GM21717 (cell line): ENCODE results near the gene GPR4.

ENCODE experiments used
- ATAC-seq: cut with Tn5 transposase; IDR thresholded peaks from one replicate; pipeline ENCODE4 v1.9.1; 2021; ENCODE audit warnings: mild to moderate bottlenecking, moderate library complexity; ENCODE audit not compliant: unreplicated experiment

The GPR4 gene

DNA sequence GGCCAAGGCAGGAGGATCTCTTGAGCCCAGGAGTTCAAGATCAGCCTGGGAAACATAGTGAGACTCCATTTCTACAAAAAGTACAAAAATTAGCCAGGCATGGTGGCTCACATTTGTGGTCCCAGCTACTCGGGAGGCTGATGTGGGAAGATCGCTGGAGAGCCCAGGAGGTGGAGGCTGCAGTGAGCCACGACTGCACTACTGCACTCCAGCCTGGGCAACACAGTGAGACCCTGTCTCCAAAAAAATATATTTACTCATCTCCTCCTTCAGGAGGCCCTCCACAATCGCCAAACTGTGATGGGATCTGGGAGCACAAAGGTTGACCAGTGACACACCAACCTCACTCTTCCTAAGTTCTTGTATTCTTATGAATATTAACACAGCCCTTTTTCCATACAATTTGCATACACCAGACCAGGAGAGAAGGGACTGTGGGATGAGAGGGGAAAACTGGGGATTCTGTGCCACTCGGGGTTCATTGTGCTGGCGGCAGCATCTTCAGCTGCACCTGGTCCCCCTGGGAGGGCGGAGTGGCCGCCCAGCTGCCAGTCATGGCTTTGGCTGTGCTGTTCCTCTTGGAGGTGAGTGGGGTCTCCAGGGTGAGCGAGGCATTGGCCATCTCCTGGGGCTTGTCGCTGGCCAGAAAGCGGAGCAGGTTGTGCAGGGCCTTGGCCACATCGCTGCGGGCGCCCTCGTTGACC lies 11.6 kb downstream of the GPR4 start:
- ATAC-seq = no peak

DNA sequence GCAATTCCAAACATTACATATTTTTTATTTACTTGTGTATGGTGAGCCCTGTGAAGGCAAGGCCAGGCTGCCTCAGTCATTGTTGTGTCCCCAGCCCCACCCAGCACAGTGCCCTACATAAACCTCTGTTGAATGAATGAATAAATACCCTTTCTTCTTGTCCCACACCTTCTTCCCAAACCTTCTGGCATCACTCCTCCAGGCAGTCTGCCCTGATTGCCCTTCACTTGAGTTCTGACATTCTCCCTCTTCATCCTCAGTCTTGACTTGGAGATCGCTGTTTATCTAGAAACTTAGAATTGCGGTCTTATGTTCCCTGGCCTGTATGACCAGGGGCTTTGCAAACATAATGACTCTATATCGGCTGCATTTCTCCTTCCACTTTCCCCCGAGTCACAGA lies 12.2 kb downstream of the GPR4 start:
- ATAC-seq = no peak

DNA sequence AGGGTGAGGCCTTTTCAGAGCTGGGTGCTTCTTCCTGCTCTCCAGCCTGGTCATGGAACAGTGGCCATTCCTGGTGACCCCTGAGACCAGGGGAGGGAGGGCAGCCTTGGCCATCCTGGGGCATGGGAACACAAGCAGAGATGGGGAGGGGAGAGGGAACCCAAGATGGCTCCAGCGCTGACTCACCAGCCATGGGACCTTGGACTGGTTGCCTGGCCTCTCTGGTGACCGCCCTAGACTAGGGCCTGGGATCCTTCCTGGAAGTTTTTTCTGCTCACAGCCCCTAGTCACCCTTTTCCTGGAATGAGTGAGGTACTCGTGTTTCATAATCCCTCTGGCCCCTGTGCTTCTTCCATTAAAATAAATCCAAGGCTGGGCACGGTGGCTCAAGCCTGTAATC lies 14.1 kb downstream of the GPR4 start:
- ATAC-seq = no peak

DNA sequence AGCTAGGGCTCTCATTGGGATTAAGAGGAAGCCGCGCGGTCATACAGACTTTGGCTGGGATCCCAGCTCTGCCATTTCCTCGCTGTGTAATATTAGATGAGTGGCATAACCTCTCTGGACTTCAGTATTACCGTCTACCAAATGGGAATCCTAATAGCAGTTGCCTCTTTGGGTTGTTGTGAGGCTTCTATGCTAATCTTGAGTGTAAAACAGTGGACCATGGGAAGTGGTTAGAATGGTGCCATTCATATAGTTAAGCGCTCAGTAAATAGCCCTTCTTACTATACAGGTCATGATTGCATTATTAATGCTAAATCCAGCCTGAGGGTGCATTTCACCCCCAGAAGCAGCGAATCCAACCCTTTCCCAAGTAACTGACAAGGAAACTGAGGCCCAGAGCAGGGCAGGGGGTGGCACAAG lies 16.8 kb downstream of the GPR4 start:
- peak; percentile 6 for ATAC-seq

DNA sequence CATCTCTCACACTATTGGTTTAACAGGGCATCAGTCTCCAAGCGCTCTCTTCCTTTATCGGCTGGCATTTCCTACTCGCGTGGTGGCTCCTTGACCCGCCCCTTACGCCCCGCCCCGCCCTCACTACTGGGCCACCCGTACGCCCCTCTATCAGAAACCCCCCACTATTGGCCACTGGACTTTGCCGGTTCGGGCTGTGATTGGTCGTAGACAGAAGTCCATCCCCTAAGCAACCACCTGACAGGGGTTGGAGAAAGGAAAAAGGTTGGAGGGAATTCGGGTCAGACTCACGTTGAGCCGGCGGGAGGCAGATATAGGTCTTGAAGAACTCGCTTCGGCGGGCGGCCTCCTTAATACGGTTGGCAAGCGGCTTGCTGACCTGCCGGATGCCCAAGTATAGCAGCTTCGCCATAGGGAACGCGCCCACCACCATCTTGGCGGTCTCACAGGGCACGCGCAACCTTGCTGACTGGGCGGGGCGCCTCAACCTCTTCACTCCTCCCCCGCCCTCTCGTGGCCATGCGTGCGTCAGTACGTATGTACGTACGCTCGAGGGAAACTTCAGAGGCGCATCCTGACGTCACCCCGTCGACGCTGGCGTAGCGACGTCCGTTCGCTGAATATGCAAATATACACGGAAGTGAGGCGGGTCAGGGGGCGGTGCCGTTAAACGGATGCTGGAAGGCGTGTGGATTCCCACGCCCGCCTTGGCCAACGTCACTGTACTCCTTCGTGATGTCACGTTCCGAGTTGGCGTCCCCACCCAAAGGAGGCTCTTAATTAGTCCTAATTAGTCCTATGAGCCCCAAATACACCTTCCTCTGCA lies 17.5 kb downstream of the GPR4 start, which contains the start of gene OPA3:
TSS of gene OPA3 (minus strand) at position 471 of the 826 bp plus-strand sequence. CDS start at position 433, 38 bp downstream.
- peak; percentile 75 for ATAC-seq

DNA sequence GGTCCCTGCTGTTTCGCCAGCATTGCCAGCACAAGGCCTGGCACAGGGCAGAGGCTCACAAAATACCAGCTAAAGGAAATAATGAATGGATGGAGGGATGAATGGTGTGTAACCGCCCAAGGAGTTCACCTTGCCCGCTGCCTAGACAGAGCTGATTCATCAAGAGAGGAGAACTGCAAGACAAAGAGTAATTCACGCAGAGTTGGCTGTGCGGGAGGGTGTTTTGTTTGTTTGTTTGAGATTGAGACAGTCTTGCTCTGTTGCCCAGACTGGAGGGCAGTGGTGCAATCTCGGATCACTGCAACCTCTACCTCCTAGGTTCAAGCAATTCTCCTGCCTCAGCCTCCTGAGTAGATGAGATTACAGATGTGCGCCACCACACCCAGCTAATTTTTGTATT lies 20.4 kb downstream of the GPR4 start:
- no peak for ATAC-seq

DNA sequence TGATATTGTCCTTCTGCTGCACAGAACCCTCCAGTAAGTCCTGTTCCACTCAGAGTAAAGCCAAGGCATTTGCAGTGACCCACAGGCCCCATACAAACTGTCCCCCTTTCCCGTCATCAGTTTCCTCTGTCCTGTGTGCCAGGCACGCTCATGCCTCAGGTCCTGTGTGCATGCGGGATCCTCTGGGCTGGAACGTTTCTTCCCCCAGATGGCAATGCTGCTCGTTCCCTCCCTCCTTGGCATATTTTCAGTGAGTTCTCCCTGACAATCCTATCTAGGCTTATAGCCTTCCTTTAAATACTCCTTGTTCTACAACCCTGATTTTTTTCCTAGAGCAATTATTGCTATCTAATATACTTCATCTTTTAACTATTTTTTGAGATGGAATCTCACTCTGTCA lies 23.2 kb downstream of the GPR4 start:
- no peak for ATAC-seq

DNA sequence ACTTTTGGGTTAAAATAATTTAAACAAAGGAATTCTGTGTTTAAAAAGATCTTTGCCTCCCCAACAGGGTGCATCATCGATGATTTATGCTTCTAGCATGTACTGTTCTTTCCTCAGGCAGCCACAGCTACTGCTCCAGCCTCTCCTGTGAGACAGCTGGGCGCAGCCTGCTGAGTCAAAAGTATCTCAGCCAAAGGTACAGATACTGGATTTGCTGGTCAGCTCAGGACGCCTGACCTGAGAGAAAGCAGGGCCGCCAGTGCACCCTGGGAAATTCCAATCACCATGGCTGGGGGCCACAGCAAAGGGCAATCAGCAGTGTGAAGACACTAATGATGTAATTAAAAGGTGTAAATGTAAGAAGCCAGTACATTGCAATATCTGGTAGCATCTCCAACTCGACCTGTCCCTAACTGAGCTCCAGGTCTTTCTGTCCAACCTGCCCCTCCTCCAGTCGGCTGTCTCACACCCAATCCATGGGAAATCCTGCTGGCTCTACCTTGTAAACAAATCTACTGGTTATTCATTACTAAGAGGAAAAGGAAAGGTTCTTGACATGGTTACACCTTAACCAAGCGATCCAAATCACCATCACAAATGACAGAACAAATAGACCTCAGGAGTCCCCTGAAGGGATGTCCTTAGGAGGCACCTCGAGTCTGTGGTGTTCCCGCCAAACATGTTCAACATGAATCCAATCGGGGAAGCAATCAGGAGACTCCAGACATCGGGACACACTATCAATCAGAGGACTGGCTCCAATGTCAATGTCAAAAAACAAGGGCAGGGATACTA lies 24.7 kb downstream of the GPR4 start:
- ATAC-seq = no peak

DNA sequence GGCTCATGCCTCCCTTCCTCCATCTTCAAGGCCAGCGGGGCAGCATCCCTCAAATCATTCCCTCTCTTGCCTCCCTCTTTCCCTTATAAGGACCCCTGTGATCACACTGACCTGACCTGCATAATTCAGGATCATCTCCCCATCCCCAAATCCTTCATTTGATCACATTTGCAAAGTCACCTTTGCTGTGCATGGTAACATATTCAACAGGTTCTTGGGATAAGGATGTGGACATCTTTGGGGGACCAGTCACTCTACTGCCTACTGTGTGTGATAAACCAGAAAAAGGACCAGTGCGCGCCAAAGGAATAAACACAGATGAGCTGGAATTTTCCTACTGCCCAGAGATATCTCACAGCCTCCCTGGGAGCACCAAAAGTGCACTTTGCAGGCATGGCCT lies 25.3 kb downstream of the GPR4 start:
- no peak for ATAC-seq

DNA sequence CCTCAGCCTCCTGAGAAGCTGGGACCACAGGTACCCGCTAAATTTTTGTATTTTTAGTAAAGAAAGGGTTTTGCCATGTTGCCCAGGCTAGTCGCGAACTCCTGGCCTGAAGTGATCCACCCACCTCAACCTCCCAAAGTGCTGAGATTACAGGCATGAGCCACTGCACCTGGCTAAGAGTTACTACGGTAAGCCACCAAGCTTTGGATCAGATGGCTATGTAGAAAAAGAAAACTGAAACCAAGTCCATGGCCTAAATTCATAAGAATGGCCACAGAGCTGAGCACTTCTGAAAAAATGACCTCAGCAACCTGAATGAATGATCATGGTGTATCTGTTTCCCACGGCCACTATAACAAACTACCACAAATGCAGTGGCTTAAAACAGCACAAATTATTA lies 26.8 kb downstream of the GPR4 start:
- no peak for ATAC-seq

DNA sequence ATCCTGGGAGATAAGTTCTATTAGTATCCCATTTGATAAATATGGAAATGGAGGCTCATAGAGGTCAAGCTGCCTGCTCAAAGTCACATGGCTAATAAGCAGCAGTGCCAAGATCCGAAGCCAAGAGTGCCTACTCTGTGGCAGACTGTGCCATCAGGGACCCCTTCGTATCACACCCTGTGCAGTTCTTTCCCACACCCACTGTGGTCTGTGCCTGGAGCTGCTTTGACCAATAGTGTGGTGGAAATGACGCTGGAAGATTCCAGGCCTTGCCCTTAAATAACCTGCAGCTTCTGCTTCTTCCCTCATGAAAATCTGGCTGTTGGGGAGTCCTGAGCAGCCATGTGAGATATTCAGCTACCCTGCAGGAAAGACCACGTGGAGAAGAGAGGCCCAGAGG lies 27.5 kb downstream of the GPR4 start:
- ATAC-seq = no peak

DNA sequence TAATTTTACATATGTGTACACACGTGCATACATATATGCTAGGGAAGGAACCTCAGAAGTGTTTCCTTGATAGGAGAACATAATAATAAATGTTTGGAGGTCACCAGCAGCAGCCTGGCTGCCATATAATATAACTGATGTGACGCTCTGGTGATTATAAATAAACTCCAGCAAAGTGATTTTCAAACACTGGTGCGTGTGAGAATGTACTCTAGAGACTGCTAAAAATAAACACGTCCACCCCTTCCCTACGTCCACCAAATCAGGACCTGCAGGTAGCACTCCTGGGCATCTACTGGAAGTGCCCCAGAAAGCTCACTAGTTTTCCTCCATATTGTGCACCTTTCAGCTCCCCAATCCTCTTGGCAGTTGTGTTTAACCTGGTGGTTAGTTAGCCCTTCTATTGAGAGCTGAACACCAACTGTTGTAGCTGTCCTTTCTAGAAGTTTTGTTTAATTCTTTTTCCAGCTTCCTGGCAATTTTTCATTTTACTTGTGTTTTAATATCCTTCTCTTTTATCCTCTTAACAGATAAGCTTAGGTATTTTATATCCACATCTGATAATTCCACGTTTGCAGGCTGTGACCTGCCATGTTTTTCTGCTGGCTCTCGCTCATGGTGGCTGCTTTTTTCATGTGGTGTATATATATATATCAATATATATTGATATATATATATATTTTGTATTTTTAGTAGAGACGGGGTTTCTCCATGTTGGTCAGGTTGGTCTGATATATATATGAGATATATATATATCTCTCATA lies 30.4 kb downstream of the GPR4 start:
- no peak for ATAC-seq

DNA sequence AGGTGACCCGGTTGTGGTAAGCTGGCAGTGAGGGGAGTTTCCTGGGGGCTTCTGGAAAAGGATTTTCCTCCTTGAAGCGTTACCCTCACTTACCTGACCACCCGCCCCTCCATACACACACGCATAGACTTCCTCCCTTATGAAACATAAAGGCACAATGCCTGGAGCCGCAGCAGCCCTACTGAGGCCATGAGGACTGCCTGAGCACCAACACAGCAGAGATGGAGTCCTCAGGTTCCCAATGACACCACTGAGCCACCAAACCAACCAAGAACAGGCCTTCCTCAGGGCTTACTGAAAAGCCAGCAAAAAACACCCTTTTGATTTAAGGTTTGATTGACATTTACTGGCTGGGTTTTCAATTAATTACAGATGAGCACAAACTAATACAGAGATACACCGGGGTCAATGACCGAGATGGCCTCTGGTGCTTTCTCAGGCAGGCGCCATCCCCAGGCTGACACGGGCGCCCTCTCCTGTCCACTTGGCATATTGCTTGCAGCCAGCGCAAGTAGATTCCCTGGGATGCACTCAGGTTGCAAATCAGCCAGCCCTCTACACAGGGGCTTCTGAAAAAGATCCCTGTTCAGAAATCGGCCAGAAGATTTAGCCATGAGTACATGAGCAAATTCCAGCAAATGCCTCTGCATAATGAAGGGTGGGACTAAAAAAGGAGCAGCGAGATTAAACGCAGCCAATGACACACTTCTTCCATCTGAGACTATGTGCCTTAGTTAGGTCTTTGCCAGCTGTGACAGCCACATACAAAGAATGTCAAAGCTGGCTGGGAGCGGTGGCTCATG lies 32.2 kb downstream of the GPR4 start:
- ATAC-seq = no peak

DNA sequence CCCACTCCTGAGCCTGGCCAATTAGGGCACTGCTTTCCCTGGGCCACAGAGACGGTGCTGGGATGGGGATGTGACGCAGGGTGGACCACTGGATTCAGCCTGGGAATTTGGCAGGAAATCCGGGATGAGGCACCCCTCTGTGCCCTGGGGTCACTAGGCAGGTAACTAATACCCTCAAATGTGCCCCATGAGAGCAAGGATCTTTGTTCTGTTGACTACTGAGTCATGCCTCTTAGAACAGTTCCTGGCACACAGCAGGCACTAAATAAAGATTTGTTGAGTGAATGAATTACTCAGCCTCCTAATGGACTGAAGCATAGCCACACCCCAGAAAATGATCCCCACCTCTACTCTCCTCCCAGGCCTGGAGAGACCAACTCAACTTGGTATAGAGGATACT lies 33.3 kb downstream of the GPR4 start:
- ATAC-seq = no peak

DNA sequence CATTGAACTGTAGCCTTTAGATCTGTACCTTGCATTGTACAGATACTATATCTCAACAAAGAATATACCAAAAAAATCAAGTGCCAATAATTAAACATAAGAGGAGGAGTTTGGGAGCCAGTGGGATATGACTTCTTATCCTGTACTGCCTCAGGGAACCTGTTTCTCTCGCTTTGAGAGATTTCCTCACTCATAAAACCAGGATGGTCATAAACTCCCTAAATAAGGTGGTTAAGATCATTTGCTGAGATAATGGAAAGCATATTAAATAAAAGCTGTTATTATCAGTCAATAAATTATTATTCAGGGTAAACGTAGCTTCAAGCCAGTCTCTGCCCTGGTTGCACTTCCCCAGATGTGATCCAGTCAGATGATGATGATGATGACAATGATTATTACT lies 34.4 kb downstream of the GPR4 start:
- no peak for ATAC-seq

DNA sequence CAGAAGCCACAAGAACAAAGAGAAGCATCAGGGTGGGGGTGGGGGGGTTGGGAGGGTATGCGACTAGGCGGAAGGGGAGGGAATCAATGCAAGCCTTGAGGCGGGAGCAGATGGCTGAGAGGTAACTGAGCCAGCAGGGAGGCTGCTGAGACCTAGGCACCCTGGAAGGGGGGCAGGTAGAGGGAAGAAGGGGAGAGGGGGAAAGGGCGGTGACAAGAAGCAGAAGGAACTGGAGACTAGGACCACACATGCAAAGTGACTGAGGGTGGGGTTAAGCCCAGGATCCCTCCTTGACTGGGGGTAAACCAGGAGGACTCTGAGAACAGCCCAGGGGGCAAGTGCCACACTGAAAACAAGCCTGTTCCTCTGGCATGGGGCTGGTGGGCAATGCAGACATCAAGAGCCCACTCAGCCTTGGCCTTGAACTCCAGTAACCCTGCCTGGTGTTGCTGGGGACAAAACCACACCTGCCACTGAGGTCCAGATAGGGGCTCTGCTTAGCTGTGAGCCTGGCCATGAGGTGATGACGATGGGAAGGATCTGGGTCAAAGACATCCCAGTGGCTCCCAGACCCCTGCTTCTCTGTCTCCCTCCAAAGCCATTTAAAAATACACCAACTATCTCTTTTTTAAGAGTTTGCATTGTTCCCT lies 37.8 kb downstream of the GPR4 start:
- no peak for ATAC-seq

DNA sequence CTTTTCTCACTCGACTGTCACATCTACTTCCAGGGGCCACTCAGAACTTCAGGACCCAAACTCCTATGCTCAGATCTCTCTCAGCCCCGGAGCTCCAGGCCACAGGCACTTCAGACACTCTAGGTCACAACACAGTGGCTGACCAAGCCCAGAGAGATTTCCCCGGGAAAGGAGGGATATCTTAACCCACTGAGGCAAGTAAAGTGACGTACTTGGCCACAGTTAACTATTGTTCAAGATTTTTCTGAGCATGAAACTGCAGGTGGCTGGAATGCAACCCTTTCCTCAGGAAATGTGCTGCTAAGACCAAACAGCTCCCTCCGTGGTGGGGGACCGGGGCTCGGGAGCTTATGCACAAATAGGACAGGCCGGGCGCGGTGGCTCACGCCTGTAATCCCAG lies 41.3 kb downstream of the GPR4 start:
- ATAC-seq = no peak

DNA sequence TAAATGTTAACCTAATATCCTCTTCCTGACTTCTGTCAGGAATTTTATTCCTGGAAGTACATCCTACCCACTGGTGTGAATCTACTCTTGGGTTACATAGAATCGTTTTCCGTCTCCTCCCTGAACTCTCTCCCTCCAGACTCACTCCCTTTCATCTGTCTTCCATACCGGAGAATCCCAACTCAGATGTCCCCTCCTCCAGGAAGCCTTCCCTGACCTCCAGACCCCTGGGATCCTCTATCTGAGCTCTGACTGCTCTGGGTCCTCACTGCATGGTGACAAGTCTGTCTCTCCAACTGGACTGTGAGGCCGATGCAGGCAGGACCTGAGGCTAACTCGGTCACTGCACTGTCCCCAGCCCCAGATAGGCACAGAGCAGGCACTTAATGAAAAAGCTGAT lies 42.0 kb downstream of the GPR4 start:
- no peak for ATAC-seq

DNA sequence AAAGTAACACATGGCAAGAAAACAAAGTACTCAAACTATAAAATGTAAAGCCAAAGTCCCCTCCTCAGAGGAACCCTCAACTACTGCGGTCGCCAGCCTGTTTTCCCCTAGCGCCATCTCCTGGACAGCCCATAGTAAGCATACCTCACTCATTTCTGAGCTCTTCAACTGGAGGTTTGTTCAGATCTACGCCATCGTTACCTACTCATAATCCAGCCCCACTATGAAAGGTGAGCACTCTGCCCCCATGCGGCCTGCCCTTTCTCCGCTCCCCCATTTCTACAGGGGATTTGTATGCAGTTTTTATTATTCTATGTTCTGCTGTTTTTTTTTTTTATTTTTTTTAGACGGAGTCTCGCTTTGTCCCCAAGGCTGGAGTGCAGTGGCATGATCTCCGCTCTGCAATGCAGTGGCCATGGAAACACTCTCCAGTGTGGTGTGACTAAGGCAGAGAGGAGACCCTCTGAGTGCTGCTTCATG lies 43.6 kb downstream of the GPR4 start:
- ATAC-seq = no peak
